GM12878 (cell line): ENCODE measurements around the gene FLT3LG. TPM values are rescaled to one million over a fixed set of nuclear protein-coding genes. Genes with fewer than 3 reads are reported as not detected.

Source experiments
- ASH2L ChIP-seq: fragments of 300-600, 200-600 bp; sonication (generic); IDR thresholded peaks from 2 replicates; pipeline ENCODE4 v1.6.1; 2017; ENCODE audit warnings: low read depth, mild to moderate bottlenecking, borderline replicate concordance
- ATF2 ChIP-seq: IDR thresholded peaks from 2 replicates; pipeline ENCODE4 v1.6.1; 2012; ENCODE audit warnings: low read length, inconsistent platforms
- ATF7 ChIP-seq: fragments of 450-650 bp; IDR thresholded peaks from 2 replicates; pipeline ENCODE4 v1.6.1; 2016; ENCODE audit warnings: low read depth, mild to moderate bottlenecking
- CEBPZ ChIP-seq: fragments of 150-350 bp; IDR thresholded peaks from 2 replicates; pipeline ENCODE4 v1.6.1; 2016; ENCODE audit warnings: low read depth, low read length
- CHD1 ChIP-seq: IDR thresholded peaks from 2 replicates; pipeline ENCODE4 v1.6.1; 2012; ENCODE audit warnings: low read depth, low read length, improper control_type of control experiment
- HCFC1 ChIP-seq: fragments of 150-350 bp; IDR thresholded peaks from 2 replicates; pipeline ENCODE4 v1.6.1; 2014; ENCODE audit warnings: low read length
- HDAC6 ChIP-seq: fragments of 200-600 bp; sonication (generic); IDR thresholded peaks from one replicate; pipeline ENCODE4 v1.8.0; 2017; ENCODE audit warnings: antibody characterized with exemption; ENCODE audit not compliant: unreplicated experiment
- HDGF ChIP-seq: fragments of 450-650 bp; IDR thresholded peaks from 2 replicates; pipeline ENCODE4 v1.6.1; 2016; ENCODE audit warnings: antibody characterized with exemption
- JUNB ChIP-seq: IDR thresholded peaks from 2 replicates; pipeline ENCODE4 v1.6.1; 2016; ENCODE audit warnings: antibody characterized with exemption, mild to moderate bottlenecking
- LARP7 ChIP-seq: fragments of 450-650 bp; IDR thresholded peaks from 2 replicates; pipeline ENCODE4 v1.6.1; 2017; ENCODE audit warnings: mild to moderate bottlenecking
- MYC ChIP-seq: IDR thresholded peaks from 2 replicates; pipeline ENCODE4 v1.6.1; 2011; ENCODE audit warnings: mild to moderate bottlenecking, low read length, moderate library complexity, inconsistent platforms; ENCODE audit not compliant: insufficient read depth, insufficient replicate concordance, insufficient read length, severe bottlenecking
- NR2C1 ChIP-seq: fragments of 450-650 bp; IDR thresholded peaks from 2 replicates; pipeline ENCODE4 v1.6.1; 2017; ENCODE audit warnings: antibody characterized with exemption, mild to moderate bottlenecking, moderate library complexity
- NR2F1 ChIP-seq: fragments of 450-650 bp; conservative IDR thresholded peaks from 2 replicates; pipeline ENCODE4 v1.6.1; 2017; ENCODE audit warnings: mild to moderate bottlenecking
- PAX5 ChIP-seq: IDR thresholded peaks from 2 replicates; pipeline ENCODE4 v1.6.1; 2011; ENCODE audit warnings: low read depth, low read length, borderline replicate concordance
- PKNOX1 ChIP-seq: fragments of 450-650 bp; IDR thresholded peaks from 2 replicates; pipeline ENCODE4 v1.6.1; 2016; ENCODE audit warnings: mild to moderate bottlenecking
- POLR2A ChIP-seq: IDR thresholded peaks from 2 replicates; pipeline ENCODE4 v1.6.1; 2011; ENCODE audit warnings: low read depth, mild to moderate bottlenecking, low read length
- POLR2AphosphoS2 ChIP-seq: IDR thresholded peaks from 2 replicates; pipeline ENCODE4 v1.6.1; 2011; ENCODE audit warnings: low read depth, mild to moderate bottlenecking, low read length, improper control_type of control experiment, moderate library complexity
- SPI1 ChIP-seq: IDR thresholded peaks from 2 replicates; pipeline ENCODE4 v1.6.1; 2011; ENCODE audit warnings: low read depth, mild to moderate bottlenecking, low read length, moderate library complexity, borderline replicate concordance; ENCODE audit not compliant: insufficient read depth
- STAT1 ChIP-seq: fragments of 450-650 bp; conservative IDR thresholded peaks from 2 replicates; pipeline ENCODE4 v1.6.1; 2014; ENCODE audit warnings: antibody characterized with exemption, mild to moderate bottlenecking
- TARDBP ChIP-seq: IDR thresholded peaks from 2 replicates; pipeline ENCODE4 v1.6.1; 2016; ENCODE audit warnings: borderline replicate concordance
- TBL1XR1 ChIP-seq: IDR thresholded peaks from 2 replicates; pipeline ENCODE4 v1.6.1; 2012; ENCODE audit warnings: low read depth, low read length, improper control_type of control experiment
- ZBED1 ChIP-seq: IDR thresholded peaks from 2 replicates; pipeline ENCODE4 v1.6.1; 2016; ENCODE audit warnings: borderline replicate concordance
- ZNF687 ChIP-seq: fragments of 450-650 bp; IDR thresholded peaks from 2 replicates; pipeline ENCODE4 v1.6.1; 2017; ENCODE audit warnings: mild to moderate bottlenecking, moderate library complexity
- polyA plus RNA-seq, 11 experiments: library from polyadenylated mRNA; depleted of rRNA in 4 of 11; unstranded in 6 of 11; stranded (reverse) in 5 of 11; fragments of >200 nt; fragmentation: Nextera tagmentation in 4 of 11; fragmentation: Illumina TruSeq in 1 of 11; extraction: Ambion mirVana in 4 of 11; extraction: Trizol in 1 of 11; gene quantifications; 1 replicate in 1 of 11; 2 replicates in 10 of 11; pipeline versions ENCODE4 v1.2.1 to v1.2.3, GENCODE V29; 2011 to 2016; ENCODE audit warnings: inconsistent platforms in 2 of 11, missing spikeins in 2 of 11, low read depth in 1 of 11
- total RNA-seq, 4 experiments: library from RNA; depleted of rRNA in 3 of 4; stranded (reverse); fragments of >200 nt in 3 of 4; fragmentation: Illumina TruSeq in 1 of 4; extraction: Trizol in 1 of 4; gene quantifications; 2 replicates each; pipeline versions ENCODE4 v1.2.1 to v1.2.3, GENCODE V29; 2013 to 2021

Gene FLT3LG
- total and polyA plus RNA-seq, 10 of the 15 experiments (the other 5 are each of a cell fraction or from before 2014, with no cell fraction given), result 0.68 to 13.1 (median 4.3) TPM

- TF ChIP-seq CEBPZ, result no peak
- no peak for TF ChIP-seq TARDBP
- TF ChIP-seq HDGF, result no peak
- no peak for TF ChIP-seq MYC
- TF ChIP-seq POLR2AphosphoS2, result no peak
- TF ChIP-seq HDAC6, result no peak
- TF ChIP-seq PAX5, result no peak
- TF ChIP-seq POLR2A, result peak; percentile 33
- no peak for TF ChIP-seq PKNOX1
- TF ChIP-seq HCFC1, result no peak
- TF ChIP-seq STAT1, result no peak
- TF ChIP-seq ATF7, result no peak
- no peak for TF ChIP-seq ATF2
- TF ChIP-seq JUNB, result no peak
- TF ChIP-seq ASH2L, result no peak
- no peak for TF ChIP-seq TBL1XR1
- TF ChIP-seq NR2F1, result no peak
- no peak for TF ChIP-seq NR2C1
- TF ChIP-seq CHD1, result no peak
- TF ChIP-seq SPI1, result no peak
- 0 out of 2 replicates have a peak, but pooled peaks have one; percentile 54 for TF ChIP-seq LARP7
- TF ChIP-seq ZBED1, result peak; percentile 14; the same call in 1 of the 2 replicates
- TF ChIP-seq ZNF687, result no peak
These were observed 14.2 kb downstream of the FLT3LG start (continued) for GRCh38 chr19:49488046-49488862.
